Lung (tissue), 12 donors: ENCODE data around the gene ARMC8. TPM values are rescaled to one million over a fixed set of nuclear protein-coding genes. Genes with fewer than 3 reads are reported as not detected.

Experiments used
- ATAC-seq: fragments of 200-7000 bp; cut with Tn5 transposase; one replicate; pipeline ENCODE4 v1.9.1; 2020; ENCODE audit warnings: moderate number of reproducible peaks; ENCODE audit not compliant: insufficient read depth, low FRiP score
- DNase-seq, 3 donors: peaks; one replicate each; pipeline ENCODE4 v3.0.0-alpha.2; 2013 to 2017
- H3K27ac ChIP-seq, 2 donors: one replicate each; pipeline ENCODE4 v1.5.1; 2013; ENCODE audit warnings: mild to moderate bottlenecking in 2 of 2, moderate library complexity in 2 of 2, control low read depth in 1 of 2, inconsistent platforms in 1 of 2, low read depth in 1 of 2, low read length in 1 of 2
- H3K27me3 ChIP-seq, 3 donors: one replicate each; pipeline ENCODE4 v1.5.1; 2013; ENCODE audit warnings: low read length in 2 of 3; ENCODE audit not compliant: control insufficient read depth in 3 of 3, insufficient read depth in 3 of 3
- H3K36me3 ChIP-seq, 4 donors: one replicate each; pipeline ENCODE4 v1.5.1; 2013; ENCODE audit warnings: low read length in 4 of 4, mild to moderate bottlenecking in 1 of 4, moderate library complexity in 1 of 4; ENCODE audit not compliant: control insufficient read depth in 4 of 4, insufficient read depth in 4 of 4
- H3K4me1 ChIP-seq, 5 donors: one replicate each; pipeline ENCODE4 v1.5.1; 2013; ENCODE audit warnings: low read length in 5 of 5, mild to moderate bottlenecking in 2 of 5, moderate library complexity in 1 of 5; ENCODE audit not compliant: control insufficient read depth in 5 of 5, insufficient read depth in 5 of 5
- H3K4me3 ChIP-seq: one replicate; pipeline ENCODE4 v1.5.1; 2013; ENCODE audit warnings: mild to moderate bottlenecking, control low read depth, moderate library complexity
- H3K9ac ChIP-seq, 2 donors: one replicate each; pipeline ENCODE4 v1.5.1; 2013; ENCODE audit warnings: low read length in 2 of 2, control low read depth in 1 of 2; ENCODE audit not compliant: insufficient read depth in 1 of 2
- H3K9me3 ChIP-seq, 4 donors: one replicate each; pipeline ENCODE4 v1.5.1; 2013; ENCODE audit warnings: low read length in 3 of 4, mild to moderate bottlenecking in 1 of 4, moderate library complexity in 1 of 4; ENCODE audit not compliant: control insufficient read depth in 4 of 4, insufficient read depth in 3 of 4
- WGBS, 2 donors: extraction: QIAGEN DNeasy Blood & Tissue Kit; methylation state at CpG; one replicate each; pipeline ENCODE4 v1.1.7; 2013; 5-methylcytosine and 5-hydroxymethylcytosine counted together
- polyA plus RNA-seq, 2 donors: library from polyadenylated mRNA; stranded (reverse); fragments of 200-250 nt; gene quantifications; one replicate each; pipeline ENCODE4 v1.2.1, GENCODE V29; 2013
- total RNA-seq, 2 donors: library from RNA; depleted of rRNA in 1 of 2; stranded (reverse); fragments of >200 nt in 1 of 2; gene quantifications; one replicate each; pipeline ENCODE4 v1.2.1, GENCODE V29; 2014 to 2021
- TF ChIP-seq, protein P1 (sequence below): IDR thresholded peaks from 2 replicates; pipeline ENCODE4 v1.5.1; 2012; ENCODE audit warnings: mild to moderate bottlenecking; ENCODE audit errors: control extremely low read depth, extremely low read depth
- donor health status: control.
- donor health status: control.
- donor health status: Bipolar disorder and iron deficiency.
- donor health status: healthy.
- donor health status: DM: yes; HTN: yes; CAD: no.

The ARMC8 gene
- total and polyA plus RNA-seq, 4 donors = 14.2 to 68.8 (median 37.9) TPM

DNA sequence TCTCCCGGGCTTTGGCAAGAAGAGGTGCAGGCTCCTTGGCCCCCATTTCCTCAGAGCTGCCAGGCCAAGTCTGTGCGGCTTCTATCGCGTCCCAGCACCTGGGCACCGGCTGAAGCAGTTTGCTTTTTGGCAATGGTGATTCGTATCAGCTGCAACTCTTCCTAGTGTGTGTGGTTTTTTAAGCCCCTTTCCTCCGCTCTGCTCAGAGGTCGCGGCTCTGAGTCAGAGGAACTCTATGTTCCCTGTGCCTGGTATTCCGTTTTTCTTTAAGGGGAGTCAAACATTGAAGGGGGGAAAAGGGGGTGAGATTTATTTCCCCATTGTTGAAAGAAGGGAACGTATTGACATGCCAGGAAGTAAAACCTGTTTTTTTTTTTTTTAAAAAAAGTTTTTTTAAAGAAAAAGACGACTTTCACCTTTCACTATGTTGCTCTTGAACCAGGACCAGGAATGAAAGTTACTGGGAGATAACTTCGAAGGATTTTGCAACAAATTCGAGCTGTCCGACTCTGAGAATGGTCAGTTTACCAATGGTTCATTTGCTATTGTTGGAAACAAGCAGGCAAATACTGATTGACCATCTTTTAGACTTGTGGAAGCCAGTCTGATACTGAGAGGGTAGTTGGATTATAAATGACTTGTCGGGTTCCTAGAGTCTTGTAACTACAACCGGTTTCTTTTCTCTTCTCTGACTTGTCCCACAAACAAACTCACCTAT, 1.1 kb downstream of the ARMC8 start:
- ATAC-seq (peak; percentile 35), DNase-seq (peak in 1 of 3 donors; percentile 3)
- H3K27me3 ChIP-seq = peaks cover 0 to 4% (median 2%) of the 10 kb centered on the region in 3 donors
- peak overlapping the region; percentile 70 for H3K4me3 ChIP-seq
- peak overlapping the region; percentile 96 for H3K27ac ChIP-seq
- peak overlapping the region; percentile 41 to 75 for H3K9ac ChIP-seq
- H3K36me3 ChIP-seq = peaks cover 0 to 23% (median under 1%) of the 10 kb centered on the region in 4 donors
- no peaks in the 10 kb centered on the region for H3K9me3 ChIP-seq
- peaks cover 0 to 12% (median 9%) of the 10 kb centered on the region in 5 donors for H3K4me1 ChIP-seq
- TF ChIP-seq, protein P1, sequence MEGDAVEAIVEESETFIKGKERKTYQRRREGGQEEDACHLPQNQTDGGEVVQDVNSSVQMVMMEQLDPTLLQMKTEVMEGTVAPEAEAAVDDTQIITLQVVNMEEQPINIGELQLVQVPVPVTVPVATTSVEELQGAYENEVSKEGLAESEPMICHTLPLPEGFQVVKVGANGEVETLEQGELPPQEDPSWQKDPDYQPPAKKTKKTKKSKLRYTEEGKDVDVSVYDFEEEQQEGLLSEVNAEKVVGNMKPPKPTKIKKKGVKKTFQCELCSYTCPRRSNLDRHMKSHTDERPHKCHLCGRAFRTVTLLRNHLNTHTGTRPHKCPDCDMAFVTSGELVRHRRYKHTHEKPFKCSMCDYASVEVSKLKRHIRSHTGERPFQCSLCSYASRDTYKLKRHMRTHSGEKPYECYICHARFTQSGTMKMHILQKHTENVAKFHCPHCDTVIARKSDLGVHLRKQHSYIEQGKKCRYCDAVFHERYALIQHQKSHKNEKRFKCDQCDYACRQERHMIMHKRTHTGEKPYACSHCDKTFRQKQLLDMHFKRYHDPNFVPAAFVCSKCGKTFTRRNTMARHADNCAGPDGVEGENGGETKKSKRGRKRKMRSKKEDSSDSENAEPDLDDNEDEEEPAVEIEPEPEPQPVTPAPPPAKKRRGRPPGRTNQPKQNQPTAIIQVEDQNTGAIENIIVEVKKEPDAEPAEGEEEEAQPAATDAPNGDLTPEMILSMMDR = no peak
- WGBS, 2 donors = 5 to 6% methylated on average over 17 of the region's 17 CpGs

DNA sequence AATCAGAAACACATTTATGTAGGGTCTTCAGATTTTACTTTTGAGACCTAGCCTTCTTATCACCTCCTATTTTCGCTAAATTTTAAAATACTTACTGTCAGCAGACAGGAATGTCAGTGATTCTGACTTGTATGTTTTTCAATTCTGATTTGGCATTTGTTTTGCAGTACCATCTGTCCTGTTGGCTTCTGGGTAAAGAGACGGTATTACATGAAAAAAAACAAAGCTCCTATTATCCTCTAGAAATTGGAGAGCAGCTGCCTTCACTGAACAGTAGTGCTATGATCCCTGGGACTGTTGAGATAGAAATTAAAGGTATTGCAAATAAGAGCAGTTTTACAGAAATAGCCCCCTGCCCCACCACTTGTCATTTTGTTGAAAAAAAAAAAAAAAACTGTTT, 8.4 kb downstream of the ARMC8 start:
- Histone ChIP-seq H3K27me3 (no peaks in the 10 kb centered on the region), H3K9ac (no peak overlapping the region), H3K9me3 (no peaks in the 10 kb centered on the region), H3K36me3 (peaks cover 0 to 18% (median 3%) of the 10 kb centered on the region in 4 donors), H3K27ac (no peak overlapping the region), H3K4me1 (peaks cover 0 to 8% (median 0%) of the 10 kb centered on the region in 5 donors), H3K4me3 (no peak overlapping the region)
- WGBS, 2 donors = 79 to 96% methylated on average over 2 of the region's 2 CpGs
- ATAC-seq = no peak
- TF ChIP-seq, protein P1 = no peak
- no peak for DNase-seq

GRCh38 chr3:138196023-138196422, 8.9 kb downstream of the ARMC8 start:
- Histone ChIP-seq H3K27ac (no peak overlapping the region), H3K9ac (no peak overlapping the region), H3K4me3 (no peak overlapping the region), H3K9me3 (no peaks in the 10 kb centered on the region), H3K27me3 (no peaks in the 10 kb centered on the region), H3K36me3 (peaks cover 0 to 13% (median 3%) of the 10 kb centered on the region in 4 donors), H3K4me1 (peaks cover 0 to 8% (median 0%) of the 10 kb centered on the region in 5 donors)
- TF ChIP-seq, protein P1 = no peak
- WGBS, 2 donors = 96 to 98% methylated on average over 2 of the region's 2 CpGs
- ATAC-seq = no peak
- no peak for DNase-seq
